SKM-1 treated with dmso at 0.1 percent for 144 hours (cell line): ENCODE measurements around the gene SYNPO.
A peak's percentile ranks its signal among the peaks of the same experiment; 100 is the strongest.

Source experiments
- DNase-seq: peaks from one replicate; lab custom pipeline; 2025; ENCODE audit not compliant: unreplicated experiment; lab: John Stamatoyannopoulos, UW

SYNPO gene

GRCh38 chr5:150655221-150655620 lies 14.8 kb downstream of the SYNPO start:
- no peak for DNase-seq

GRCh38 chr5:150656191-150657132 lies 16.0 kb downstream of the SYNPO start:
- peak; percentile 40 for DNase-seq

DNA sequence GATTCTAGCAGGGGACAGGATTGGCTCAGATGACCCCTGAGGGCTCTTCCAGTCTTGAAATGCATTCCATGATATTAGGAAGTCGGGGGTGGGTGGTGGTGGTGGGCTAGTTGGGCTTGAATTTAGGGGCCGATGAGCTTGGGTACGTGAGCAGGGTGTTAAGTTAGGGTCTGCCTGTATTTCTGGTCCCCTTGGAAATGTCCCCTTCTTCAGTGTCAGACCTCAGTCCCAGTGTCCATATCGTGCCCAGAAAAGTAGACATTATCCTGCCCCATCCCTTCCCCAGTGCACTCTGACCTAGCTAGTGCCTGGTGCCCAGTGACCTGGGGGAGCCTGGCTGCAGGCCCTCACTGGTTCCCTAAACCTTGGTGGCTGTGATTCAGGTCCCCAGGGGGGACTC lies 17.7 kb downstream of the SYNPO start:
- no peak for DNase-seq

- no peak for DNase-seq
Measured at GRCh38 chr5:150658699-150659265, 18.3 kb downstream of the SYNPO start.

DNA sequence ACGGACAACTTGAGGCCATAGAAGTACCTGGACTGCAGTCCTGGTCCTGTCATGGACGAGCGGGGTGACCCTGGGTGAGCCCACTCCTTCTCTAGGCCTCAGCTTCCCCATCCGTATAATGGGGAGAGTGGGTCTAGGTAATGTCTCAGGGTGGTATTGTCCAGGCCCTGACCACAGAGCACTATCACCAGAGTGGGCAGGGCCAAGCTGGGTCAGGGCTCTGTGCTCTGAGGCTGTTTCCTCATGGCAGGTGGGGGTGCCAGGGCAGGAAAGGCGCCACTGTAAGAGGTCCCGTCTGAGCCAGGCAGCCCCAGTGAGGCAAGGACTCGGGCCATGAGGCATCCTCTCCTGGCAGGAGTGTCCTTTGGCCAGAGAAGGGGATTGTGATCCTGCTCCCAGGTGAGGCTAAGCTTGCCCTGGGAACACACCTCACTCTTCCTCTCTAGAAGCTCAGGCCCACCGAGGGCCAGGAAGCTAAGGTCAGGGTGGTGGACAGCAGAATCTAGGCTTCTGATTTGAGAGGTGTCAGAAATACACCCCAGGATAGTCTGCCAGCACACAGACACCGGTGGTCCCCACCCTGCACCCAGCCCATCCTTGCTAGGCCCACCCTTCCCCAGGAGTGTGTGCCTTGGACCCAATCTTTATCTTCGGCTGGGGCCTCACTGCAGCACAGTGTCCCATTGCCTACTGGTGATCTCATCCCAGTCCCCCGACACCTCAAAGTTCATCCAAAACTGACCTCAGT lies 19.1 kb downstream of the SYNPO start:
- DNase-seq, result no peak

- no peak for DNase-seq
Measured at GRCh38 chr5:150660108-150660831, 19.8 kb downstream of the SYNPO start.

- no peak for DNase-seq
Measured at GRCh38 chr5:150661086-150661485, 20.6 kb downstream of the SYNPO start, which contains the start of gene MYOZ3. MYOZ3 (plus strand) TSS chr5:150661251; CDS start chr5:150662942, 1,691 bp downstream.

GRCh38 chr5:150661821-150662596 lies 21.5 kb downstream of the SYNPO start:
- DNase-seq, result no peak

DNA sequence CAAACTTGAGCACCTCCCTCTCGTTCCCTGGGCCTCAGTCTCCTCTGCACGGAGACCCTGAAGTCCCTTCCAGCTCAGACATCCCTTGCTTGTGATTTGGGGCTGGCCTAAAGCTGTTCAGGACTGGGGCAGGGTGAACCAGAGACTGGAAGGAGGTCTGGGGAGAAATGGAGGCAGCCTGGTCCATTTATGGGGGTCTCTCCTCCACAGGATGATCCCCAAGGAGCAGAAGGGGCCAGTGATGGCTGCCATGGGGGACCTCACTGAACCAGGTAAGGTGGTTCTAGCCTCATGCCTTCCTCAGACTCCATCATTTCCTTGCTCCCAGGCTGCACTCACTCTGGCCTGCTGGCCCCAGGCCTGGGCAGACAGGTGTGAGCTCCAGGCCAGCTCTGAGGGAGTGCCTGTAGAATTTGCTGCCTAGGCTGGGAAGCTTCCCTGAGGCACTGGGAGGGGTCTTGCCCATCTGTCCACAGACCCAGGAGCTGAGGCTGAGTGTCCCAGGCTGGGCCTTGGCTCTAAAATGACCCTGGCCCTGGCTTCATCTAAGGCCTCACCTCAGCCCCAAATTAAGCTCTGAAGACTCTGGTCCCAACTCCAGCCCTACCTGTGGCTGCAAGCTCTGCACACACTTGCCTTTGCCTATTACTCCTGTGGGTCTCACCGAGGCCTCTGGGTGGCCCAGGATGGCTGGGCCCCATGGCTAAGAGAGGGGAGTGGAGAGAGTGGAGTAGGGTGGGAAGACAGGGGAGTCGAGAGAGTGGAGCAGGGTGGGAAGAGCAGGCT lies 22.5 kb downstream of the SYNPO start:
- DNase-seq, result no peak

- DNase-seq, result no peak
Measured at GRCh38 chr5:150663936-150664335, 23.5 kb downstream of the SYNPO start.

DNA sequence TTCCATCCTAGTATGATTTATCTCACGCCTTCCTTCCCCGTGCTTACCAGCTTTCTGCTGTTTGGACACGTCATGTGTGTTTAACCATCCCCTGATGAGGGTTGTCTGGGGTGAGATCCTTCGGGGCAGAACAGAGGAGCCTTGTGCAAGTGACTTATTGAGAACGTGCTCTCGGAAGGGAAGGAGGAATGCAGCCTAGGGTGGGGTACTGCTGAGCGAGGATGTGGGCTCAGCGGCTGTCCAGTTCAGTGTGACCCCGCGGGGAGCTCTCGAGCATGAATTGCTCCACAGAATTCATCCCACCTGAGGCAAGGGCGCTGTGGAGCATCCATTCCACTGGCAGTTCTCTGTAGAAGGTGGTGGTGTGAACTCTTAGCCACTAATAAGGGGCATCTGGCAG lies 24.6 kb downstream of the SYNPO start:
- DNase-seq, result no peak

DNA sequence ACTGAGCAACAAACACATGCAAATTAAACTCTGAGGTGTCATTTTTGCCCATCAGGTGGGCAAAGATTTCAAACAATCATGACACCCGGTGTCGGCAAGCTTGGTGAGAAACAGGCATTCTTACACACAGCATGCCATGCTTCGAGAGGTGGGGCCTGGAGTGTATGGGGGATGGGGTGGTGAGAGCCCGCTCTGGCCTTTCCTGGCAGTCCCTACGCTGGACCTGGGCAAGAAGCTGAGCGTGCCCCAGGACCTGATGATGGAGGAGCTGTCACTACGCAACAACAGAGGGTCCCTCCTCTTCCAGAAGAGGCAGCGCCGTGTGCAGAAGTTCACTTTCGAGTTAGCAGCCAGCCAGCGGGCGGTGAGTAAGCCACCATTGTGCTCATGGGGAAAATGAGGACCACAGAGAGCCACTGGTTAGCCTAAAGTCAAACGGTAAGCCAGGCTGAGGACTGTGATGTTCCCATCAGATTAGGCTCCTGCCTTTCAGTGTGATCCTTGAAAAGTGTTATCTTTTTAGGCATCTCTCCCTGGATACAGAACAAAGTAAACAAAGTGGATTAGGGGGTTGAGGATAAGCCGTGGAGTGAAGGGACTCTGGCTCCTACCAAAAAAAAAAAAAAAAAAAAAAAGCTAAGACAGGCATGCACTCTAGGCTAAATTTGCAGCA lies 30.0 kb downstream of the SYNPO start:
- DNase-seq, result no peak

- no peak for DNase-seq
Measured at GRCh38 chr5:150670948-150671310, 30.5 kb downstream of the SYNPO start.

DNA sequence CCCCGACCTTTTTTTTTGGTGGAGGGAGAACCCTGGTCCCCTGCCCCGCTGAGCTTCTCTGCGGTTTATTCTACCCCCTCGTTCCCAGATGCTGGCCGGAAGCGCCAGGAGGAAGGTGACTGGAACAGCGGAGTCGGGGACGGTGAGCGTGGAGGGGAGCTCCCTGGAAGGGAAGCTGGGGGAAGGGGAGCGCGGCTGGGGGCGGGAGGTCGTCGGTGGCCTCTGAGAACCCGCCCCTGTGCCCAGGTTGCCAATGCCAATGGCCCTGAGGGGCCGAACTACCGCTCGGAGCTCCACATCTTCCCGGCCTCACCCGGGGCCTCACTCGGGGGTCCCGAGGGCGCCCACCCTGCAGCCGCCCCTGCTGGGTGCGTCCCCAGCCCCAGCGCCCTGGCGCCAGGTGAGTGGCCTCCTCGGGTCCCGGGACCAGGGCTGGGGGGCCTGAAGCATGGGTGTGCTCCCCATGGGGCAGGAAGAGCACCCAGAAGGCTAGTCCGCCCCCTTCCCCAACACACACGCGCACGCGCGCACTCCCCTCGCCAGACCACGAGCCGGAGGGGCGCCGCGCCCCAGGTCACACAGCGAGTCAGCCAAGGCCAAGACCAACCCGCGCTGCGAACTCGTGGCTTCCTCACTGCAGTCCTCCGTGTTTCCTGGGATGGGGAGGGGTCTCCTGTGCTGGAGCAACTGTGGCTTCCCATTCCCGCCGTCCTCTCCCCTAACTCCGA lies 31.2 kb downstream of the SYNPO start:
- DNase-seq, result no peak

- peak; percentile 6 for DNase-seq
Measured at GRCh38 chr5:150672237-150672883, 31.9 kb downstream of the SYNPO start.

GRCh38 chr5:150672884-150673275 lies 32.4 kb downstream of the SYNPO start:
- DNase-seq, result no peak

DNA sequence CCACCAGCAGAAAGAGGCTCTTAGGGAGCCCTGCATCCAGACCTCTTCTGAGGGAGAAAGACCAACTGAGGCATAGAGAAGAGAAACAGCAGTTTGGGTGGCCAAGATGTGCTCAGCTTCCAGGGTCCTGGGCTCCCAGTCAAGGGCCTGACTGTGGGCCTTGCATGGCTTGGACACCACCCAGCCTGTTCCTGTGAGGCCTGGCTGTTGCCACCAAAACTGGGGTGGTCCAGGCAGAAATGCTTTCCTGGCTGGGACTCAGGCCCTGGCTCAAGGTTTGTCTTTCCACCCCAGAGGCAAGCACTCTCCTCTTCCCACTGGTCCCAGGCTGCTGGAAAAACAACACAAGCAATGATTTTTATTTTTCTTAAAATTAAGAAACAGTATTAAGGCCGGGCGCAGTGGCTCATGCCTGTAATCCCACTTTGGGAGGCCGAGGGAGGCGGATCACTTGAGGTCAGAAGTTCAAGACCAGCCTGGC lies 33.9 kb downstream of the SYNPO start:
- no peak for DNase-seq

DNA sequence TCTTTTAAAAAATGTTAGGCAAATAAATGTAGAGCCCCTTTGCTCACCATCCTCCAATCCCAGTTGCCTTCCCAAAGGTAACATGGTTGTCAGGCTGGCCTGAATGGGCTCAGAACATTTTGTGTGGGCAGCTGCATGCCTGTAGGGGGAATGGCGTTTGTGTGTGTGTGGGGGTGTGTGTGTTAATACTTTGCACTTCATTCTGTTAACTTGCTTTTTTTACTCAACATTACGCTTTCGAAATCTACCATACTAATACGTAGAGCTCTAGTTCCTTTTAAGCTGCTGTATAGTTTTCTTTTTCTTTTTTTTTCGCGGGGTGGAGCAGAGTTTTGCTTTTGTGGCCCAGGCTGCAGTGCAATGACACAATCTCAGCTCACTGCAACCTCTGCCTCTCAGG lies 34.6 kb downstream of the SYNPO start:
- peak; percentile 35 for DNase-seq
